Measurements from ENCODE around the gene REPIN1. TPM values are rescaled to one million over a fixed set of nuclear protein-coding genes. Genes with fewer than 3 reads are reported as not detected.

REPIN1 gene
- total and polyA plus RNA-seq, 9 of the 15 experiments (the other 6 are each of a cell fraction or from before 2014, with no cell fraction given): 8.1 to 283 (median 94.3) TPM

- TF ChIP-seq LEF1 (IDR thresholded peaks at IDR 0.05): 0 out of 2 replicates have a peak, but pooled peaks have one; percentile 51
- 0 out of 2 replicates have a peak, but pooled peaks have one; percentile 25 for TF ChIP-seq ETV5 (CRISPR knock-in tag; IDR thresholded peaks at IDR 0.05; ENCODE audit: low read depth)
- TF ChIP-seq TRIM28 (IDR thresholded peaks at IDR 0.05): no peak; the same call in 1 of the 2 replicates
- TF ChIP-seq, protein P1, sequence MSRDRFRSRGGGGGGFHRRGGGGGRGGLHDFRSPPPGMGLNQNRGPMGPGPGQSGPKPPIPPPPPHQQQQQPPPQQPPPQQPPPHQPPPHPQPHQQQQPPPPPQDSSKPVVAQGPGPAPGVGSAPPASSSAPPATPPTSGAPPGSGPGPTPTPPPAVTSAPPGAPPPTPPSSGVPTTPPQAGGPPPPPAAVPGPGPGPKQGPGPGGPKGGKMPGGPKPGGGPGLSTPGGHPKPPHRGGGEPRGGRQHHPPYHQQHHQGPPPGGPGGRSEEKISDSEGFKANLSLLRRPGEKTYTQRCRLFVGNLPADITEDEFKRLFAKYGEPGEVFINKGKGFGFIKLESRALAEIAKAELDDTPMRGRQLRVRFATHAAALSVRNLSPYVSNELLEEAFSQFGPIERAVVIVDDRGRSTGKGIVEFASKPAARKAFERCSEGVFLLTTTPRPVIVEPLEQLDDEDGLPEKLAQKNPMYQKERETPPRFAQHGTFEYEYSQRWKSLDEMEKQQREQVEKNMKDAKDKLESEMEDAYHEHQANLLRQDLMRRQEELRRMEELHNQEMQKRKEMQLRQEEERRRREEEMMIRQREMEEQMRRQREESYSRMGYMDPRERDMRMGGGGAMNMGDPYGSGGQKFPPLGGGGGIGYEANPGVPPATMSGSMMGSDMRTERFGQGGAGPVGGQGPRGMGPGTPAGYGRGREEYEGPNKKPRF (IDR thresholded peaks at IDR 0.05; ENCODE audit: low read depth, low read length): no peak
- TF ChIP-seq, protein P2, sequence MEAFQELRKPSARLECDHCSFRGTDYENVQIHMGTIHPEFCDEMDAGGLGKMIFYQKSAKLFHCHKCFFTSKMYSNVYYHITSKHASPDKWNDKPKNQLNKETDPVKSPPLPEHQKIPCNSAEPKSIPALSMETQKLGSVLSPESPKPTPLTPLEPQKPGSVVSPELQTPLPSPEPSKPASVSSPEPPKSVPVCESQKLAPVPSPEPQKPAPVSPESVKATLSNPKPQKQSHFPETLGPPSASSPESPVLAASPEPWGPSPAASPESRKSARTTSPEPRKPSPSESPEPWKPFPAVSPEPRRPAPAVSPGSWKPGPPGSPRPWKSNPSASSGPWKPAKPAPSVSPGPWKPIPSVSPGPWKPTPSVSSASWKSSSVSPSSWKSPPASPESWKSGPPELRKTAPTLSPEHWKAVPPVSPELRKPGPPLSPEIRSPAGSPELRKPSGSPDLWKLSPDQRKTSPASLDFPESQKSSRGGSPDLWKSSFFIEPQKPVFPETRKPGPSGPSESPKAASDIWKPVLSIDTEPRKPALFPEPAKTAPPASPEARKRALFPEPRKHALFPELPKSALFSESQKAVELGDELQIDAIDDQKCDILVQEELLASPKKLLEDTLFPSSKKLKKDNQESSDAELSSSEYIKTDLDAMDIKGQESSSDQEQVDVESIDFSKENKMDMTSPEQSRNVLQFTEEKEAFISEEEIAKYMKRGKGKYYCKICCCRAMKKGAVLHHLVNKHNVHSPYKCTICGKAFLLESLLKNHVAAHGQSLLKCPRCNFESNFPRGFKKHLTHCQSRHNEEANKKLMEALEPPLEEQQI (IDR thresholded peaks at IDR 0.05): no peak
- TF ChIP-seq YY1 (IDR thresholded peaks at IDR 0.05; ENCODE audit: borderline replicate concordance in 1 of 3, control insufficient read depth in 1 of 3, extremely low read depth in 1 of 3, insufficient read depth in 3 of 3, insufficient read length in 1 of 3, insufficient replicate concordance in 2 of 3, low read depth in 1 of 3, low read length in 2 of 3): peak in 2 of 3 experiments; percentile 12 to 75
- no peak for TF ChIP-seq TAF7 (tag; IDR thresholded peaks at IDR 0.05)
- TF ChIP-seq, protein P3, sequence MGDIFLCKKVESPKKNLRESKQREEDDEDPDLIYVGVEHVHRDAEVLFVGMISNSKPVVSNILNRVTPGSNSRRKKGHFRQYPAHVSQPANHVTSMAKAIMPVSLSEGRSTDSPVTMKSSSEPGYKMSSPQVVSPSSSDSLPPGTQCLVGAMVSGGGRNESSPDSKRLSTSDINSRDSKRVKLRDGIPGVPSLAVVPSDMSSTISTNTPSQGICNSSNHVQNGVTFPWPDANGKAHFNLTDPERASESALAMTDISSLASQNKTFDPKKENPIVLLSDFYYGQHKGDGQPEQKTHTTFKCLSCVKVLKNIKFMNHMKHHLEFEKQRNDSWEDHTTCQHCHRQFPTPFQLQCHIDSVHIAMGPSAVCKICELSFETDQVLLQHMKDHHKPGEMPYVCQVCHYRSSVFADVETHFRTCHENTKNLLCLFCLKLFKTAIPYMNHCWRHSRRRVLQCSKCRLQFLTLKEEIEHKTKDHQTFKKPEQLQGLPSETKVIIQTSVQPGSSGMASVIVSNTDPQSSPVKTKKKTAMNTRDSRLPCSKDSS (IDR thresholded peaks at IDR 0.05; ENCODE audit: low read depth, partially characterized antibody): no peak
- peak; percentile 70; the same call in 1 of the 2 replicates for TF ChIP-seq ATF4 (CRISPR knock-in tag; IDR thresholded peaks at IDR 0.05)
- TF ChIP-seq ESRRA (IDR thresholded peaks at IDR 0.05; ENCODE audit: borderline replicate concordance, low read depth): peak; percentile 58; the same call in 1 of the 2 replicates
- no peak for TF ChIP-seq PTRF (tag; IDR thresholded peaks at IDR 0.05)
- 0 out of 2 replicates have a peak, but pooled peaks have one; percentile 28 for TF ChIP-seq ZNF133 (CRISPR knock-in tag; IDR thresholded peaks at IDR 0.05)
- TF ChIP-seq ETV6 (IDR thresholded peaks at IDR 0.05; ENCODE audit: borderline replicate concordance in 1 of 2, low read depth in 2 of 2, low read length in 1 of 2): peak in 1 of 2 experiments; percentile 13; a peak in 1 of 4 replicates
- peak; percentile 83; the same call in 1 of the 2 replicates for TF ChIP-seq ETV6 (CRISPR knock-in tag; IDR thresholded peaks at IDR 0.05; ENCODE audit: borderline replicate concordance)
- peak; percentile 87; the same call in 1 of the 2 replicates for TF ChIP-seq FOXK1 (CRISPR knock-in tag; IDR thresholded peaks at IDR 0.05; ENCODE audit: borderline replicate concordance)
- TF ChIP-seq ZNF316 (IDR thresholded peaks at IDR 0.05): no peak
- TF ChIP-seq PHTF2 (CRISPR knock-in tag; IDR thresholded peaks at IDR 0.05): no peak
- TF ChIP-seq CHCHD3 (CRISPR knock-in tag; IDR thresholded peaks at IDR 0.05): no peak; the same call in 1 of the 2 replicates
- TF ChIP-seq KHSRP (IDR thresholded peaks at IDR 0.05): no peak
- no peak for TF ChIP-seq HLTF (IDR thresholded peaks at IDR 0.05)
- no peak for TF ChIP-seq DACH1 (IDR thresholded peaks at IDR 0.05; ENCODE audit: partially characterized antibody)
- TF ChIP-seq ZEB2 (IDR thresholded peaks at IDR 0.05): peak; percentile 84; the same call in 1 of the 2 replicates
Measured at GRCh38 chr7:150368096-150368883, at the start of gene REPIN1 (continued).

Data from K562 (cell line).